K562 (cell line): ENCODE results near the gene TMEM270. TPM values are rescaled to one million over a fixed set of nuclear protein-coding genes. Genes with fewer than 3 reads are reported as not detected.

Experiments
- CBX3 ChIP-seq, 2 experiments: IDR thresholded peaks; 1 replicate in 1 of 2; 2 replicates in 1 of 2; pipeline ENCODE4 v1.6.1; 2012; ENCODE audit warnings: inconsistent platforms in 2 of 2, low read length in 2 of 2, borderline replicate concordance in 1 of 2, control low read depth in 1 of 2
- CTBP1 ChIP-seq: fragments of 450-650 bp; IDR thresholded peaks from 2 replicates; pipeline ENCODE4 v1.6.1; 2016; ENCODE audit warnings: borderline replicate concordance
- EZH2 ChIP-seq: IDR thresholded peaks from 2 replicates; pipeline ENCODE4 v1.6.1; 2012; ENCODE audit warnings: low read depth, mild to moderate bottlenecking, inconsistent platforms, low read length, borderline replicate concordance
- JUND ChIP-seq, 2 experiments: IDR thresholded peaks; 2 replicates in 1 of 2; 3 replicates in 1 of 2; pipeline ENCODE4 v1.6.1; 2011; ENCODE audit warnings: borderline replicate concordance in 2 of 2, low read depth in 2 of 2, low read length in 2 of 2, improper control_type of control experiment in 1 of 2, missing biosample characterization in 1 of 2, missing genetic modification characterization in 1 of 2, missing genetic modification reagents in 1 of 2
- MAZ ChIP-seq, 2 experiments: fragments of 450-650 bp in 1 of 2; sonication (generic) in 1 of 2; formaldehyde crosslinking; IDR thresholded peaks in 1 of 2; conservative IDR thresholded peaks in 1 of 2; 2 replicates each; pipeline versions ENCODE4 v1.4.0 to v1.5.0; 2020; ENCODE audit warnings: mild to moderate bottlenecking in 1 of 2, missing genetic modification reagents in 1 of 2
- MEIS2 ChIP-seq: fragments of 450-650 bp; IDR thresholded peaks from 2 replicates; pipeline ENCODE4 v1.6.1; 2014; ENCODE audit warnings: mild to moderate bottlenecking; ENCODE audit not compliant: partially characterized antibody
- MTA3 ChIP-seq: fragments of 450-650 bp; formaldehyde crosslinking; IDR thresholded peaks from 2 replicates; pipeline ENCODE4 v1.6.1; 2017; ENCODE audit warnings: mild to moderate bottlenecking, borderline replicate concordance
- MYNN ChIP-seq, 2 experiments: sonication (generic); formaldehyde crosslinking in 1 of 2; IDR thresholded peaks; 2 replicates each; pipeline versions ENCODE4 v1.5.0 to v1.6.1; 2016 to 2020; ENCODE audit warnings: antibody characterized with exemption in 1 of 2, missing genetic modification reagents in 1 of 2
- NCOA1 ChIP-seq: fragments of 450-650 bp; IDR thresholded peaks from 2 replicates; pipeline ENCODE4 v1.6.1; 2016; ENCODE audit warnings: low read depth
- NFE2 ChIP-seq: IDR thresholded peaks from 2 replicates; pipeline ENCODE4 v1.6.1; 2014; ENCODE audit warnings: antibody characterized with exemption, low read depth
- POLR2G ChIP-seq: fragments of 200-400 bp; formaldehyde crosslinking; IDR thresholded peaks from 2 replicates; pipeline ENCODE4 v1.6.1; 2017; ENCODE audit warnings: low read depth, mild to moderate bottlenecking, antibody characterized with exemption, low read length, moderate library complexity
- PRMT5 ChIP-seq: sonication (generic); formaldehyde crosslinking; IDR thresholded peaks from 2 replicates; pipeline ENCODE4 v1.5.0; 2020; ENCODE audit warnings: missing genetic modification reagents
- SMARCB1 ChIP-seq: IDR thresholded peaks from 2 replicates; pipeline ENCODE4 v1.6.1; 2011; ENCODE audit warnings: improper control_type of control experiment, low read depth; ENCODE audit not compliant: insufficient read length
- SMARCC2 ChIP-seq: fragments of 450-650 bp; IDR thresholded peaks from 2 replicates; pipeline ENCODE4 v1.6.1; 2017; ENCODE audit warnings: antibody characterized with exemption, moderate library complexity, mild to moderate bottlenecking, low read depth
- ZFX ChIP-seq: sonication (generic); formaldehyde crosslinking; IDR thresholded peaks from 2 replicates; pipeline ENCODE4 v1.8.0; 2022; ENCODE audit warnings: mild to moderate bottlenecking, missing genetic modification reagents, moderate library complexity
- ZKSCAN1 ChIP-seq: fragments of 150-350 bp; IDR thresholded peaks from 2 replicates; pipeline ENCODE4 v1.6.1; 2016; ENCODE audit warnings: low read depth, low read length
- ZNF589 ChIP-seq: fragments of 200-800 bp; sonication (Bioruptor generic); IDR thresholded peaks from 2 replicates; pipeline ENCODE4 v1.6.1; 2016; ENCODE audit warnings: low read depth, missing genetic modification characterization, missing compliant biosample characterization
- polyA plus RNA-seq, 8 experiments: library from polyadenylated mRNA; depleted of rRNA in 4 of 8; stranded (reverse) in 5 of 8; unstranded in 3 of 8; fragments of >200 nt; fragmentation: Nextera tagmentation in 2 of 8; fragmentation: Illumina TruSeq in 1 of 8; extraction: Ambion mirVana in 2 of 8; extraction: Trizol in 1 of 8; gene quantifications; 2 replicates each; pipeline versions ENCODE4 v1.2.1 to v1.2.3, GENCODE V29; 2011 to 2014; ENCODE audit warnings: inconsistent platforms in 1 of 8, missing spikeins in 1 of 8
- total RNA-seq, 7 experiments: library from RNA; depleted of rRNA in 6 of 7; stranded (reverse); fragments of >200 nt in 6 of 7; fragmentation: Illumina TruSeq in 2 of 7; extraction: Trizol in 2 of 7; gene quantifications; 2 replicates each; pipeline versions ENCODE4 v1.2.1 to v1.2.3, GENCODE V29; 2011 to 2021; ENCODE audit warnings: low replicate concordance in 1 of 7
- TF ChIP-seq, protein P1 (sequence below): sonication (generic); formaldehyde crosslinking; IDR thresholded peaks from 2 replicates; pipeline ENCODE4 v1.8.1; 2023; ENCODE audit warnings: mild to moderate bottlenecking, missing genetic modification reagents
- TF ChIP-seq, protein P2 (sequence below): fragments of 200-800 bp; sonication (Bioruptor generic); IDR thresholded peaks from 2 replicates; pipeline ENCODE4 v1.6.1; 2017; ENCODE audit warnings: missing genetic modification characterization, missing compliant biosample characterization
- TF ChIP-seq, protein P3 (sequence below): fragments of 250-450 bp; sonication (Bioruptor Pico); IDR thresholded peaks from 2 replicates; pipeline ENCODE4 v1.9.0; 2021; ENCODE audit warnings: mild to moderate bottlenecking, inconsistent platforms

The TMEM270 gene
- total and polyA plus RNA-seq, 9 of the 15 experiments (the other 6 are each of a cell fraction or from before 2014, with no cell fraction given) = not detected

DNA sequence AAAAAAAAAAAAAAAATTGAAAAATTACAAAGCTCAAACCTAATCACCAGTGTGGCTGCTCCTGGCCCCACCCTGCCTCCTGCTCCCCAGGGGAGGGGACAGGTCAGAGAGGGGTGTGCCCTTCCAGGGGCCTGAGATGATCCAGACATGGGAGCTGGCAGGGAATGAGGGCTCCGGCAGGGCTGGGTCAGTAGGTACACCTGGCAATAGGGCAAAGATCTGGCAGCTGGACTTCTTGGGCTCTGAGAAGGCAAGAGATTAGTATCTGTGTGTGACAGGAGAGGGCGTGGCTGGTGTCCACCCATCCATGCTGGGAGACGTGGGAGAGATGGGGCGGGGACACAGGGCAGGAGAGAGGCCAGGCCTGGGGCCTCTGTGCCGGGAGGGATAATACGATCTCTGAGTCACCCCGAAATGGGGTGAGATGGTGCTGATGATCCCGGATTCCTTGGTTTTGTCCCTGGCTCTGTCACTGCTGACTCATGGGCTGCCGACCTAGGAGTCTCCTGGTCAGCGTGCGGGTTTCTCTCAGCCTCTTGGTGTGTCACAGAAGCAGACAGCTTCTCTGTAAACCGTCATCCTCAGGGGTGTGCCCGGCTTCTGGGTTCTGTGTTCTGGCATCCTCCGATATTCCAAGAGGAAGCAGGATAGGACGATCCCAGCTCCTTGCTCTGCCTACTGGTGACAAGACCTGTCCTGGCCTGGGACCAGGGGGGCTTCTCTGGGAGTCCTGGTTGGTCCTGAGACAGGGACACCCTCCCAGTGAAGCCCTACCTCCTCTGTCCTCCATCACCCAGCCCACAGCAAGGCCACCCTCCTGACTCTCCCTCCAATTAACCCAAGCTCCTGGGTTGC lies 38.4 kb upstream of the TMEM270 start (continued):
- TF ChIP-seq ZKSCAN1 (peak; percentile 58; the same call in 1 of the 2 replicates), POLR2G (peak; percentile 27; the same call in 1 of the 2 replicates), CTBP1 (peak; percentile 98), NFE2 (peak; percentile 97), NCOA1 (0 out of 2 replicates have a peak, but pooled peaks have one; percentile 57), SMARCB1 (no peak), JUND (IDR thresholded peaks at IDR 0.05; ENCODE audit: borderline replicate concordance, low read depth, low read length) (peak; percentile 97), JUND (tag; IDR thresholded peaks at IDR 0.05; ENCODE audit: borderline replicate concordance, low read depth, low read length) (peak; percentile 95; the same call in 2 of the 3 replicates), MAZ (CRISPR knock-in tag; conservative IDR thresholded peaks at IDR 0.05 in 1 of 2, IDR thresholded peaks at IDR 0.05 in 1 of 2) (peak; percentile 37 to 80; a peak in 3 of 4 replicates), EZH2 (no peak), MYNN (IDR thresholded peaks at IDR 0.05) (peak; percentile 81), MYNN (CRISPR knock-in tag; IDR thresholded peaks at IDR 0.05) (no peak), SMARCC2 (peak; percentile 83), MTA3 (peak; percentile 87), ZFX (CRISPR knock-in tag) (peak; percentile 73), CBX3 (IDR thresholded peaks at IDR 0.05; ENCODE audit: borderline replicate concordance in 1 of 2, low read length in 2 of 2) (peak in 1 of 2 experiments; percentile 54; a peak in 1 of 3 replicates), ZNF589 (CRISPR knock-in tag) (0 out of 2 replicates have a peak, but pooled peaks have one; percentile 52), MEIS2 (peak; percentile 77), PRMT5 (CRISPR knock-in tag) (no peak)
- TF ChIP-seq, protein P1, sequence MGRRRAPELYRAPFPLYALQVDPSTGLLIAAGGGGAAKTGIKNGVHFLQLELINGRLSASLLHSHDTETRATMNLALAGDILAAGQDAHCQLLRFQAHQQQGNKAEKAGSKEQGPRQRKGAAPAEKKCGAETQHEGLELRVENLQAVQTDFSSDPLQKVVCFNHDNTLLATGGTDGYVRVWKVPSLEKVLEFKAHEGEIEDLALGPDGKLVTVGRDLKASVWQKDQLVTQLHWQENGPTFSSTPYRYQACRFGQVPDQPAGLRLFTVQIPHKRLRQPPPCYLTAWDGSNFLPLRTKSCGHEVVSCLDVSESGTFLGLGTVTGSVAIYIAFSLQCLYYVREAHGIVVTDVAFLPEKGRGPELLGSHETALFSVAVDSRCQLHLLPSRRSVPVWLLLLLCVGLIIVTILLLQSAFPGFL (CRISPR knock-in tag) = peak; percentile 71; the same call in 1 of the 2 replicates
- TF ChIP-seq, protein P2, sequence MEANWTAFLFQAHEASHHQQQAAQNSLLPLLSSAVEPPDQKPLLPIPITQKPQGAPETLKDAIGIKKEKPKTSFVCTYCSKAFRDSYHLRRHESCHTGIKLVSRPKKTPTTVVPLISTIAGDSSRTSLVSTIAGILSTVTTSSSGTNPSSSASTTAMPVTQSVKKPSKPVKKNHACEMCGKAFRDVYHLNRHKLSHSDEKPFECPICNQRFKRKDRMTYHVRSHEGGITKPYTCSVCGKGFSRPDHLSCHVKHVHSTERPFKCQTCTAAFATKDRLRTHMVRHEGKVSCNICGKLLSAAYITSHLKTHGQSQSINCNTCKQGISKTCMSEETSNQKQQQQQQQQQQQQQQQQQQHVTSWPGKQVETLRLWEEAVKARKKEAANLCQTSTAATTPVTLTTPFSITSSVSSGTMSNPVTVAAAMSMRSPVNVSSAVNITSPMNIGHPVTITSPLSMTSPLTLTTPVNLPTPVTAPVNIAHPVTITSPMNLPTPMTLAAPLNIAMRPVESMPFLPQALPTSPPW (CRISPR knock-in tag) = peak; percentile 80
- TF ChIP-seq, protein P3, sequence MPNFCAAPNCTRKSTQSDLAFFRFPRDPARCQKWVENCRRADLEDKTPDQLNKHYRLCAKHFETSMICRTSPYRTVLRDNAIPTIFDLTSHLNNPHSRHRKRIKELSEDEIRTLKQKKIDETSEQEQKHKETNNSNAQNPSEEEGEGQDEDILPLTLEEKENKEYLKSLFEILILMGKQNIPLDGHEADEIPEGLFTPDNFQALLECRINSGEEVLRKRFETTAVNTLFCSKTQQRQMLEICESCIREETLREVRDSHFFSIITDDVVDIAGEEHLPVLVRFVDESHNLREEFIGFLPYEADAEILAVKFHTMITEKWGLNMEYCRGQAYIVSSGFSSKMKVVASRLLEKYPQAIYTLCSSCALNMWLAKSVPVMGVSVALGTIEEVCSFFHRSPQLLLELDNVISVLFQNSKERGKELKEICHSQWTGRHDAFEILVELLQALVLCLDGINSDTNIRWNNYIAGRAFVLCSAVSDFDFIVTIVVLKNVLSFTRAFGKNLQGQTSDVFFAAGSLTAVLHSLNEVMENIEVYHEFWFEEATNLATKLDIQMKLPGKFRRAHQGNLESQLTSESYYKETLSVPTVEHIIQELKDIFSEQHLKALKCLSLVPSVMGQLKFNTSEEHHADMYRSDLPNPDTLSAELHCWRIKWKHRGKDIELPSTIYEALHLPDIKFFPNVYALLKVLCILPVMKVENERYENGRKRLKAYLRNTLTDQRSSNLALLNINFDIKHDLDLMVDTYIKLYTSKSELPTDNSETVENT = 0 out of 2 replicates have a peak, but pooled peaks have one; percentile 47
